GM12874 (cell line): ENCODE measurements around the gene MXI1.

Experiments
- TF ChIP-seq, protein P1 (sequence below): IDR thresholded peaks from 2 replicates; pipeline ENCODE4 v1.5.1; 2011; ENCODE audit warnings: low read depth, mild to moderate bottlenecking, control low read depth, low read length, moderate library complexity; ENCODE audit not compliant: insufficient read depth

MXI1 gene

DNA sequence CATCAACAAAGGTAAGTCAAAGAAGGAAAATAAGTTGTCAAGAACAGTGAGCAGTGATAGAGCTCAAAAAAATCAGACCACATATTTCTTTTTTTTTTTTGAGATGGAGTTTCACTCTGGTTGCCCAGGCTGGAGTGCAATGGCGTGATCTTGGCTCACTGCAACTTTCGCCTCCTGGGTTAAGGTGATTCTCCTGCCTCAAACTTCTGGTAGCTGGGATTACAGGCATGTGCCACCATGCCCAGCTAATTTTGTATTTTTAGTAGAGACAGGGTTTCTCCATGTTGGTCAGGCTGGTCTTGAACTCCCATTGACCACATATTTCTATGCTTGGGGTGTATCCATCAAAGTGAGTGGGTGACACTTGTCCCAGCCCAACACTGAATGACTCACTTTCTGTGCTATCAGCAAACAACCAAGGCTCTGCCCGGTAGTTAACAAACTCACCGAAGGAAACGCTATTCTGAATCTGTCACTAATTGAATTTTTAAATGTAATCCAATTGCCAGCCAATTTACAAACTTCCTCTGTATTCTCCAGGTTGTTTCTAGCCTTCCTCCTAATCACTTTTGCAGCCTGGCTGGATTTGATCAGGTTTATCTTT is 116.9 kb downstream of the MXI1 start:
- TF ChIP-seq, protein P1, sequence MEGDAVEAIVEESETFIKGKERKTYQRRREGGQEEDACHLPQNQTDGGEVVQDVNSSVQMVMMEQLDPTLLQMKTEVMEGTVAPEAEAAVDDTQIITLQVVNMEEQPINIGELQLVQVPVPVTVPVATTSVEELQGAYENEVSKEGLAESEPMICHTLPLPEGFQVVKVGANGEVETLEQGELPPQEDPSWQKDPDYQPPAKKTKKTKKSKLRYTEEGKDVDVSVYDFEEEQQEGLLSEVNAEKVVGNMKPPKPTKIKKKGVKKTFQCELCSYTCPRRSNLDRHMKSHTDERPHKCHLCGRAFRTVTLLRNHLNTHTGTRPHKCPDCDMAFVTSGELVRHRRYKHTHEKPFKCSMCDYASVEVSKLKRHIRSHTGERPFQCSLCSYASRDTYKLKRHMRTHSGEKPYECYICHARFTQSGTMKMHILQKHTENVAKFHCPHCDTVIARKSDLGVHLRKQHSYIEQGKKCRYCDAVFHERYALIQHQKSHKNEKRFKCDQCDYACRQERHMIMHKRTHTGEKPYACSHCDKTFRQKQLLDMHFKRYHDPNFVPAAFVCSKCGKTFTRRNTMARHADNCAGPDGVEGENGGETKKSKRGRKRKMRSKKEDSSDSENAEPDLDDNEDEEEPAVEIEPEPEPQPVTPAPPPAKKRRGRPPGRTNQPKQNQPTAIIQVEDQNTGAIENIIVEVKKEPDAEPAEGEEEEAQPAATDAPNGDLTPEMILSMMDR = no peak

DNA sequence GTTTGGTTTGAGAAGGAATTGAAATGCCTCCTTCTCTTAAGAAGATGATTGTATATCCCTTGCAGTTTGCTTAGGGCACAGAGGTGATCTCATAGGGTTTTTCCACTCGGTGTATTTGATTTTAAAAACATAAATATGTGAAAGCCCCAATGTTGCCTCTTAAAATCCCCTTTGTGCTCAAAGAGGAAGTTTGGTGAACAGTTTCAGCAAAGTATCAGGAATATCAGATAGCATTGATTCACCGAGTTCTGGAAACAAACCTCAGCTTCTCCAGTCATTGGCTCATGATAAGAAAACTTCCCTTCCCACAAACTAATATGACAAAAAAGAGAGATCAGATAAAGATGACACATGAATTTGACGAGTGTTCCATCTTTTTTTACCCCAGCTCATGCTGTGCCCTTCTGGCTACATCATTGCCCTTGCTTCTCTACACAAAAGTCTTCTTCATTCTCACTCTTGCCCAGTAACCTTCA is 117.4 kb downstream of the MXI1 start:
- TF ChIP-seq, protein P1 = no peak

DNA sequence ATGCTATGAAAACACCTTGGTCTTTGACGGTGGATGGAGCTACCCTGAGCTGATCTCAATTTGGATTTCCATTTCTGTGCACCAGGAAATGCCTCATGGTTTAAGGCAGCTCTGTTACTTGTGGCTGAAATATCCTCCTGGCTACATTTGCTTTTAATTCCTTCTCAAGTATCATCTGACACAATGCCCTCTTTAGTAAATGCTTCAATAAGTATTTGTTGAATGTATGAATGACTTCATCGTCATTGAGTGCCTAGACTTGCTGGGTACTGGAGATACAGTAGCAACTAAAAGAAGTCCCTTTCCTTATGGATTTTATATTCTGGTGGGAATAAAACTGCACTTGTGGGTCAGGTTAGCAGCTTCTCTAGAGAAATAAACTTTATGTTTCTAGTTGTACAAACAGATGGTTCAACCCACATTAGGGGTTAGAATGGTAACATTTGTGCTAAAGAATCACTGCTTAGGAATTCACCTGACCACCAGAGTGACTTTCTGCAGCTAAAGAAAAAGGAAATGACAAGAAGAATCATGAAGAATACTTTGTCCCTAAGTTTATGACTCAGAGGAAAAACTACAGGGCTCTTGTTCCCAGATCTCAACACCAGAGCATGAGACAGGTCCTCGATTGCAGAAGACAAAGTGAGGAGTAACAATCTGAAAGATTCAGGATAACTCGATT is 119.1 kb downstream of the MXI1 start:
- TF ChIP-seq, protein P1 = no peak

DNA sequence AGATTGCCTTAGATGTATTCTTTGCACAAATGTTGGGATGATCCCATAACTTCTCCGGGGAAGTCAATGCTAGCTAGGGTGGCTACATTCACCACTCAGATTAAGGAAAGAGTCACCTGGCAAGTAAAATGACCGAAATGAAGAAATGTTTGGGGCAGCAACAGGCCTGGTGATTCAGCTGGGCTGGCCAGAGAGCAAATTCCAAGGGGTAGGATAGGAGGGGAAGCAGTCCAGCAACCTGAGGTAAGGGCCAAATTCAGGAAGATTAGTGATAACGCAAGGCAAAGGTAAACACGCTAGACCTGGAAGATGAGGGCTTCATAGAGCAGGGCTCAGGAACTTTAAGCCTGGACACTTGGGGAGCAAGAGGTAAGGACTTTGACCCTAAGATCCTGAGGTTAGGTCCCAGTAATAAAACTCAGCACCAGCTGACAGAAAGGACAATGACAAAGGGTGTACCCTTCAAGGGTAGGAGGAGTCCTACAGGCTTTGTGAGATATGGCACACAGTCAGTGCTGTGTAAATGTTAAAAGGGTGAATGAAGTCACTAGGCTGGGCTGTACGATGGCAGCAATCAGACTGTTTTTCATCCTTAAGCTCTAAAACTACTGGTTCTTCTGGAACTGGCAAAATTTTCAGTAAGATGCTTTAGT is 120.0 kb downstream of the MXI1 start:
- TF ChIP-seq, protein P1 = no peak

DNA sequence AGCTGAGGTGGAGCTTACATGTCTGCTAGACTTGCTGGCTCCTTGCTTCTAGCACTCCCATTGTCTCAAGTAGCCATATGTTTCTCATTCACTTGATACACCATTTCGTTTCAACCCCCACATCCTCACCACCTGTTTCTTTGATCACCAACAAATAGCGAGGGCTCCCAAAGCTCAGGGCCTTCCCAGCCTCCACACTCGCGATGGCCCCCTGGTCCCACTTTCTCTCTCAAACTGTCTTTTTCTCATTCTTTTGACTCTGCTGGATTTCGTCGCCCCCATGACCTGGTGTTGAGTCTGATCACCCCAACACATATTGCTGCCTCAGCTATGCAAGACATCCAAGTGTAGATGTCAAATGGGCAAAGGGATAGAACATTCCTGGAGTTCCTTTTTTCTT is 123.3 kb downstream of the MXI1 start:
- TF ChIP-seq, protein P1 = no peak

DNA sequence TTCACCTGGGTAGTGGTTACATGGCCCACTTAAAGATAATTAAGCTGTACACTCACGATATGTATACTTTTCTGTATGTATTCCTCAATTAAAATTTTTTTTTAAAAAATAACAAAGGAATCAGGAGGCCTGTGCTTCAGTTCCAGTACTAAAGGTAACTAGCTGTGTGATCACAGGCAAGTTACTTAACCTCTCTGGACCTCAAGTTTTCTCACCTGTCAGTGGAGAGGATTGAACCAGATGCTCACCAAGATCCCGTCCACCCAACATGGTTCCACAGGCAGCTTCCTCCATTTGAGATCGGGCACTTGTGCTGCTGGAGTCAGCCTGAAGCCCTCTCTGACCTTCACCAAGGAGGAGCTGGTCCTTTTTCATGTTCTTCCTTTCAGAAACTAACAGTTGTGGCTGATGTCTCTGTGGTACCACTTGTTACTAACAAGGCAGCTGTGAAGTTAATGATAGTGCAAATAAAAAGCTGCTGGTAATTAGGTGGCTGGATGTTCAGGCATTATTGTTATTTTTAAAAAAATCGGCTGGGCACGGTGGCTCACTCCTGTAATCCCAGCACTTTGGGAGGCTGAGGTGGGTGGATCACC is 126.8 kb downstream of the MXI1 start:
- TF ChIP-seq, protein P1 = no peak
